Body of pancreas (tissue), 4 donors: ENCODE measurements around the gene KBTBD12. TPM values are rescaled to one million over a fixed set of nuclear protein-coding genes. Genes with fewer than 3 reads are reported as not detected.

Source experiments
- ATAC-seq: fragments of 150-250 bp; one replicate; pipeline ENCODE4 v1.9.1; 2016
- DNase-seq, 4 donors: peaks; one replicate each; pipeline ENCODE4 v3.0.0-alpha.2; 2019
- H3K27ac ChIP-seq, 4 donors: fragments of 200-600 bp; sonication (generic); 1 replicate in 3 of 4; 2 replicates in 1 of 4; pipeline versions ENCODE4 v1.5.1 to v1.6.1; 2016 to 2019; ENCODE audit warnings: mild to moderate bottlenecking in 1 of 4, mixed read lengths in 1 of 4, moderate library complexity in 1 of 4
- H3K27me3 ChIP-seq, 2 donors: fragments of 200-600 bp; sonication (generic); one replicate each; pipeline ENCODE4 v1.6.0; 2016; ENCODE audit warnings: mild to moderate bottlenecking in 1 of 2
- H3K36me3 ChIP-seq, 2 donors: fragments of 200-600 bp; sonication (generic); replicated peaks in 1 of 2; 2 replicates each; pipeline ENCODE4 v1.5.1; 2016; ENCODE audit warnings: low read depth in 2 of 2; ENCODE audit not compliant: insufficient read depth in 1 of 2
- H3K4me1 ChIP-seq: fragments of 200-600 bp; sonication (generic); one replicate; pipeline ENCODE4 v1.6.0; 2016
- H3K4me3 ChIP-seq, 2 donors: fragments of 200-600 bp; sonication (generic); 1 replicate in 1 of 2; 2 replicates in 1 of 2; pipeline ENCODE4 v1.5.1; 2016 to 2019
- H3K9me3 ChIP-seq, 3 donors: fragments of 200-600 bp; sonication (generic); 1 replicate in 2 of 3; 2 replicates in 1 of 3; pipeline ENCODE4 v1.5.1; 2016
- CTCF ChIP-seq, 7 experiments: fragments of 450-650 bp in 4 of 7; fragments of 200-600 bp in 3 of 7; sonication (generic) in 3 of 7; IDR thresholded peaks; one replicate each; pipeline ENCODE4 v1.5.1; 2016 to 2019; ENCODE audit warnings: antibody characterized with exemption in 7 of 7
- POLR2A ChIP-seq, 3 donors: fragments of 450-650 bp; IDR thresholded peaks; one replicate each; pipeline ENCODE4 v1.6.1; 2016; ENCODE audit warnings: antibody characterized with exemption in 3 of 3, mild to moderate bottlenecking in 2 of 3
- WGBS, 2 donors: methylation state at CpG; one replicate each; pipeline ENCODE4 v1.1.5; 2017; 5-methylcytosine and 5-hydroxymethylcytosine counted together
- intact Hi-C: fragments of 100-400 bp; cut with DNase I; formaldehyde crosslinking; loops from one replicate; pipeline ENCODE4 v1.15.1; 2023
- total RNA-seq, 2 donors: library from RNA; depleted of rRNA; stranded (reverse); fragments of >200 nt; gene quantifications; one replicate each; pipeline ENCODE4 v1.1.0, GENCODE V29; 2016

KBTBD12 gene
- total RNA-seq, 2 donors from 2014 or later = 2.0 to 3.4 TPM

GRCh38 chr3:127929818-127930413 lies 14.9 kb downstream of the KBTBD12 start:
- no peak overlapping the region for H3K27ac ChIP-seq

GRCh38 chr3:127933396-127933795 lies 18.4 kb downstream of the KBTBD12 start:
- no peak overlapping the region for H3K27ac ChIP-seq
- no peaks in the 10 kb centered on the region for H3K27me3 ChIP-seq
- H3K4me1 ChIP-seq = no peaks in the 10 kb centered on the region
- no peaks in the 10 kb centered on the region for H3K36me3 ChIP-seq
- 100% methylated on average over 1 of the region's 1 CpG for WGBS, 2 donors
- ATAC-seq (no peak), DNase-seq (no peak)
- no peaks in the 10 kb centered on the region for H3K9me3 ChIP-seq
- H3K4me3 ChIP-seq = no peak overlapping the region
- TF ChIP-seq POLR2A (IDR thresholded peaks at IDR 0.05) = no peak
- no peak for TF ChIP-seq CTCF (IDR thresholded peaks at IDR 0.05)
- intact Hi-C loops = no loop called here

More at GRCh38 chr3:127929818-127930413, 14.9 kb downstream of the KBTBD12 start:
- Histone ChIP-seq H3K9me3 (no peaks in the 10 kb centered on the region), H3K36me3 (no peaks in the 10 kb centered on the region), H3K27me3 (no peaks in the 10 kb centered on the region), H3K4me1 (no peaks in the 10 kb centered on the region), H3K4me3 (no peak overlapping the region)
- TF ChIP-seq POLR2A (IDR thresholded peaks at IDR 0.05) (no peak), CTCF (IDR thresholded peaks at IDR 0.05) (no peak)
- no peak for ATAC-seq
- intact Hi-C loops = no loop called here
- DNase-seq = no peak
- WGBS, 2 donors = 68 to 71% methylated on average over 5 of the region's 5 CpGs

GRCh38 chr3:127938800-127939199 lies 23.8 kb downstream of the KBTBD12 start:
- 90 to 95% methylated on average over 4 of the region's 4 CpGs for WGBS, 2 donors
- H3K4me1 ChIP-seq = no peaks in the 10 kb centered on the region
- no peaks in the 10 kb centered on the region for H3K27me3 ChIP-seq
- H3K36me3 ChIP-seq = no peaks in the 10 kb centered on the region
- no peak overlapping the region for H3K27ac ChIP-seq
- no peaks in the 10 kb centered on the region for H3K9me3 ChIP-seq
- intact Hi-C loops = no loop called here
- TF ChIP-seq CTCF (IDR thresholded peaks at IDR 0.05) = no peak
- no peak overlapping the region for H3K4me3 ChIP-seq
- ATAC-seq (no peak), DNase-seq (no peak)

DNA sequence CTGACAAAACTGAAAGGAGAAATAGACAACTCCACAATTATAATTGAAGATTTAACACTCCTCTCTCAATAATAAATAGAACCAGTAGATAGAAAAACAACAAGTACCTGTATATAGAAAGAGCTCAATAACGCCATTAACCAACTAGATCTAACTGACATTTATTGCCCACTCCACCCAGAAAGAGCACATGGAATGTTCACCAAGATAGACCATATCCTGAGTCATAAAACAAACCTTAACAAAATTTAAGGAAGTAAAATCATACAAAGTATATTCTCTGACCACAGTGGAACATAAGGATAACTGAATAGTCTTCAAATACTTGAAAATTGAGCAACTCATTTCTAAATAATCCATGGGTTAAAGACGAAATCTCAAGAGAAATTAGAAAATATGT lies 25.1 kb downstream of the KBTBD12 start:
- Histone ChIP-seq H3K4me3 (no peak overlapping the region), H3K27ac (no peak overlapping the region), H3K9me3 (no peaks in the 10 kb centered on the region), H3K4me1 (no peaks in the 10 kb centered on the region), H3K36me3 (no peaks in the 10 kb centered on the region), H3K27me3 (no peaks in the 10 kb centered on the region)
- ATAC-seq (no peak), DNase-seq (no peak)
- intact Hi-C loops = no loop called here
- TF ChIP-seq CTCF (IDR thresholded peaks at IDR 0.05) (no peak), POLR2A (IDR thresholded peaks at IDR 0.05) (no peak)
- WGBS, 2 donors = 65 to 71% methylated on average over 2 of the region's 2 CpGs

DNA sequence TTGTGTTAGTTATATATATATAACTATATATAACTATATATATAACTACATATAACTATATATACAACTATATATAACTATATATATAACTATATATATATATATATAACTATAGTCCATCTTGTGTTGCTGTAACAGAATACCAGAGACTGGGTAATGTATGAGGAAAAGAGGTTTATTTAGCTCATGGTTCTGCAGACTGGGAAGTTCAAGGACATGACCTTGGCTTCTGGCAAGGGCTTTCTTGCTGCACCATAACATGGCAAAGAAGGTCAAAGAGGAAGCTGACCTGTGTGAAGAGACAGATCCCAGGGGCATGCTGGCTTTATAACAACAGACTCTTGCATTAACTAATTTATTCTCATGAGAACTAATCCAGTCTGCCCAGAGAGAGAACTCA lies 27.6 kb downstream of the KBTBD12 start:
- Histone ChIP-seq H3K36me3 (no peaks in the 10 kb centered on the region), H3K27me3 (no peaks in the 10 kb centered on the region), H3K9me3 (no peaks in the 10 kb centered on the region), H3K4me3 (no peak overlapping the region), H3K27ac (no peak overlapping the region), H3K4me1 (no peaks in the 10 kb centered on the region)
- no peak for ATAC-seq
- intact Hi-C loops = no loop called here
- DNase-seq = no peak
- TF ChIP-seq POLR2A (IDR thresholded peaks at IDR 0.05) (no peak), CTCF (IDR thresholded peaks at IDR 0.05) (no peak)
